Keratinocyte (primary cell): ENCODE data around the gene DNPH1.

ENCODE experiments used
- CTCF ChIP-seq, 3 experiments: IDR thresholded peaks in 1 of 3; conservative IDR thresholded peaks in 1 of 3; optimal IDR thresholded peaks in 1 of 3; 2 replicates in 2 of 3; 3 replicates in 1 of 3; pipeline versions ENCODE3 to v1.5.1; 2011; ENCODE audit warnings: low read length in 3 of 3, mild to moderate bottlenecking in 3 of 3, moderate library complexity in 2 of 3, control low read depth in 1 of 3, inconsistent platforms in 1 of 3; ENCODE audit not compliant: insufficient read depth in 2 of 3; ENCODE audit errors: extremely low read depth in 1 of 3
- EZH2 ChIP-seq: IDR thresholded peaks from one replicate; pipeline ENCODE4 v1.6.1; 2012; ENCODE audit warnings: inconsistent platforms, mild to moderate bottlenecking, low read length, moderate library complexity

- TF ChIP-seq CTCF (optimal IDR thresholded peaks at IDR 0.05 in 1 of 3, IDR thresholded peaks at IDR 0.05 in 1 of 3, conservative IDR thresholded peaks at IDR 0.05 in 1 of 3; ENCODE audit: extremely low read depth in 1 of 3, insufficient read depth in 2 of 3, low read length in 3 of 3) = no peak
- TF ChIP-seq EZH2 = no peak
Observed at GRCh38 chr6:43219814-43220213, 9.5 kb downstream of the DNPH1 start.
